Peyer's patch (tissue), 4 donors: ENCODE measurements around the gene TTC9C. TPM values are rescaled to one million over a fixed set of nuclear protein-coding genes. Genes with fewer than 3 reads are reported as not detected.
"Not testable (repeated sequence)": the region's sequence is repeated elsewhere in the genome, so short reads cannot be mapped to it uniquely, and the experiment has no call there.

Experiments used
- DNase-seq, 3 donors: peaks; one replicate each; pipeline ENCODE4 v3.0.0-alpha.2; 2017 to 2019
- H3K27ac ChIP-seq, 4 donors: fragments of 200-600 bp; sonication (generic); one replicate each; pipeline ENCODE4 v1.5.1; 2016 to 2019
- H3K27me3 ChIP-seq, 2 donors: fragments of 200-600 bp; sonication (generic); one replicate each; pipeline ENCODE4 v1.5.1; 2019
- H3K36me3 ChIP-seq, 3 donors: fragments of 200-600 bp; sonication (generic); one replicate each; pipeline ENCODE4 v1.5.1; 2016 to 2019
- H3K4me1 ChIP-seq, 4 donors: fragments of 200-600 bp; sonication (generic); one replicate each; pipeline ENCODE4 v1.5.1; 2016 to 2019
- H3K4me3 ChIP-seq, 4 donors: fragments of 200-600 bp; sonication (generic); 1 replicate in 3 of 4; 2 replicates in 1 of 4; pipeline ENCODE4 v1.5.1; 2016 to 2019; ENCODE audit warnings: mild to moderate bottlenecking in 1 of 4
- H3K9me3 ChIP-seq, 4 donors: fragments of 200-600 bp; sonication (generic); one replicate each; pipeline ENCODE4 v1.5.1; 2016 to 2019; ENCODE audit warnings: mild to moderate bottlenecking in 1 of 4
- CTCF ChIP-seq, 6 experiments: fragments of 450-650 bp in 4 of 6; fragments of 200-600 bp in 2 of 6; sonication (generic) in 1 of 6; IDR thresholded peaks; one replicate each; pipeline ENCODE4 v1.5.1; 2017 to 2019; ENCODE audit warnings: antibody characterized with exemption in 6 of 6, mild to moderate bottlenecking in 3 of 6, moderate library complexity in 1 of 6
- POLR2A ChIP-seq, 2 donors: fragments of 450-650 bp; IDR thresholded peaks; one replicate each; pipeline ENCODE4 v1.5.1; 2017; ENCODE audit warnings: antibody characterized with exemption in 2 of 2, mild to moderate bottlenecking in 2 of 2, moderate library complexity in 2 of 2
- total RNA-seq, 4 donors: library from RNA; depleted of rRNA; stranded (reverse); fragments of >200 nt; gene quantifications; one replicate each; pipeline ENCODE4 v1.1.0, GENCODE V29; 2016

TTC9C gene
- total RNA-seq, 4 donors from 2014 or later = 16.5 to 30.5 (median 22.9) TPM

GRCh38 chr11:62702246-62702645, 26.0 kb upstream of the TTC9C start:
- H3K4me3 ChIP-seq = no peak overlapping the region
- no peak for DNase-seq
- H3K27ac ChIP-seq = no peak overlapping the region
- H3K36me3 ChIP-seq = peaks cover 0 to 7% (median 0%) of the 10 kb centered on the region in 3 donors
- H3K4me1 ChIP-seq = peaks cover 0 to 17% (median 11%) of the 10 kb centered on the region in 4 donors
- no peak for TF ChIP-seq POLR2A (IDR thresholded peaks at IDR 0.05)
- H3K27me3 ChIP-seq = no peaks in the 10 kb centered on the region
- H3K9me3 ChIP-seq = no peaks in the 10 kb centered on the region

GRCh38 chr11:62703921-62704320, 24.4 kb upstream of the TTC9C start:
- H3K27ac ChIP-seq, H3K36me3 ChIP-seq, H3K4me3 ChIP-seq, H3K9me3 ChIP-seq, DNase-seq, H3K27me3 ChIP-seq: not testable (repeated sequence)
- peaks cover 0 to 26% (median 12%) of the 10 kb centered on the region in 4 donors for H3K4me1 ChIP-seq

GRCh38 chr11:62705413-62705812, 22.9 kb upstream of the TTC9C start:
- no peak for TF ChIP-seq CTCF (IDR thresholded peaks at IDR 0.05)
- no peak for TF ChIP-seq POLR2A (IDR thresholded peaks at IDR 0.05)
- H3K4me3 ChIP-seq = peak overlapping the region; percentile 63 to 87 (median 79)
- H3K9me3 ChIP-seq = no peaks in the 10 kb centered on the region
- peak overlapping the region; percentile 67 to 78 (median 73) for H3K27ac ChIP-seq
- H3K36me3 ChIP-seq = peaks cover 0 to 7% (median 0%) of the 10 kb centered on the region in 3 donors
- no peaks in the 10 kb centered on the region for H3K27me3 ChIP-seq
- peaks cover 0 to 35% (median 12%) of the 10 kb centered on the region in 4 donors for H3K4me1 ChIP-seq
- DNase-seq = no peak

GRCh38 chr11:62705880-62706849, 22.1 kb upstream of the TTC9C start:
- Histone ChIP-seq H3K27me3 (no peaks in the 10 kb centered on the region), H3K4me1 (peaks cover 0 to 35% (median 12%) of the 10 kb centered on the region in 4 donors), H3K27ac (peak overlapping the region; percentile 67 to 78 (median 73)), H3K36me3 (peaks cover 0 to 12% (median 0%) of the 10 kb centered on the region in 3 donors), H3K4me3 (peak overlapping the region; percentile 63 to 87 (median 79)), H3K9me3 (no peaks in the 10 kb centered on the region)
- TF ChIP-seq CTCF (IDR thresholded peaks at IDR 0.05) = no peak
- TF ChIP-seq POLR2A (IDR thresholded peaks at IDR 0.05) = peak in 1 of 2 donors; percentile 43
- peak; percentile 95 to 97 (median 97) for DNase-seq

GRCh38 chr11:62706850-62707247, 21.4 kb upstream of the TTC9C start:
- no peaks in the 10 kb centered on the region for H3K27me3 ChIP-seq
- peaks cover 0 to 35% (median 12%) of the 10 kb centered on the region in 4 donors for H3K4me1 ChIP-seq
- no peaks in the 10 kb centered on the region for H3K9me3 ChIP-seq
- H3K4me3 ChIP-seq = peak overlapping the region; percentile 63 to 87 (median 79)
- TF ChIP-seq CTCF (IDR thresholded peaks at IDR 0.05) (no peak), POLR2A (IDR thresholded peaks at IDR 0.05) (no peak)
- H3K36me3 ChIP-seq = peaks cover 0 to 14% (median 0%) of the 10 kb centered on the region in 3 donors
- no peak for DNase-seq
- peak overlapping the region; percentile 67 to 78 (median 73) for H3K27ac ChIP-seq

- TF ChIP-seq POLR2A (IDR thresholded peaks at IDR 0.05) (no peak), CTCF (IDR thresholded peaks at IDR 0.05) (no peak)
- no peak for DNase-seq
These were observed 20.9 kb upstream of the TTC9C start, which contains the start of the genes BSCL2 and GNG3 for GRCh38 chr11:62707277-62707861. Gene BSCL2, minus strand, starts transcription at chr11:62707424. Its CDS starts 229 bp downstream, at chr11:62707195. Gene GNG3, plus strand, starts transcription at chr11:62707676. Its CDS starts 620 bp downstream, at chr11:62708296.

More at GRCh38 chr11:62707277-62707861, 20.9 kb upstream of the TTC9C start, which contains the start of the genes BSCL2 and GNG3:
- H3K27ac ChIP-seq = peak within 1 kb of the TSS; percentile 88 to 98 (median 92)
- no peaks in the 10 kb centered on the region for H3K27me3 ChIP-seq
- H3K4me1 ChIP-seq = peaks cover 0 to 36% (median 13%) of the 10 kb centered on the region in 4 donors
- peaks cover 0 to 19% (median 0%) of the 10 kb centered on the region in 3 donors for H3K36me3 ChIP-seq
- no peaks in the 10 kb centered on the region for H3K9me3 ChIP-seq
- peak within 1 kb of the TSS; percentile 63 to 87 (median 80) for H3K4me3 ChIP-seq
